GM08714 (cell line): ENCODE measurements around the gene FKBP4.
A peak's percentile ranks its signal among the peaks of the same experiment; 100 is the strongest.

Source experiments
- H3K4me3 ChIP-seq: fragments of 200-500 bp; sonication (Bioruptor generic); 2 replicates; pipeline ENCODE4 v1.5.1; 2014; ENCODE audit warnings: mild to moderate bottlenecking, low read length, inconsistent platforms
- ZNF274 ChIP-seq: IDR thresholded peaks from 2 replicates; pipeline ENCODE4 v1.6.1; 2012; ENCODE audit warnings: mild to moderate bottlenecking, low read depth, low read length

Gene FKBP4

DNA sequence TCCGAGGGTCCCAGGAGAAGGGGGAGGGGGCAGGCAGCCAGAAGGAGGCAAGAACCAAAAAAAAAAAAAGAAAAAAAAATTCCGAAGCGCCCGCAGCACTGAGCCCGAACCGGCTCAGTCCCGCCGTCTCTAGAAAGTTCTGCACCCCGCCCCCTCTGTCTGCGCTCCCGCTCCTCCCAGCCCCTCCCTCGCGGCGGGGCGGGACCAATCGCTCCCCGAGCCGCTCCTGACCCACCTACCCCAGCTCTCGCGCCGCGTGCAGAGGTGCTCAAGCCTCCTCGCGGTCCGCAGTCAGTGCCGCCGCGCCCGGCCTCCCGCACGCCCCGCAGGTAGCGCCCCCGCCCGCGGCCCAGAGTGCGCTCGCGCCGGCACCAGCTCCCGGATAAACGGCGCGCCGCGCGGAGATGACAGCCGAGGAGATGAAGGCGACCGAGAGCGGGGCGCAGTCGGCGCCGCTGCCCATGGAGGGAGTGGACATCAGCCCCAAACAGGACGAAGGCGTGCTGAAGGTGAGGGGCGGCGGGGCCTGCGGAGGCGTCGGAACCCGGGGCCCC, at the start of gene FKBP4:
Gene FKBP4 (plus strand): TSS at position 235 of the 554 bp plus-strand sequence. CDS start 170 bp downstream, at position 405.
- peak within 1 kb of the TSS; percentile 75 for H3K4me3 ChIP-seq
- TF ChIP-seq ZNF274: no peak

GRCh38 chr12:2745655-2746054, 49.1 kb upstream of the FKBP4 start:
- H3K4me3 ChIP-seq: no peak overlapping the region
- no peak for TF ChIP-seq ZNF274

DNA sequence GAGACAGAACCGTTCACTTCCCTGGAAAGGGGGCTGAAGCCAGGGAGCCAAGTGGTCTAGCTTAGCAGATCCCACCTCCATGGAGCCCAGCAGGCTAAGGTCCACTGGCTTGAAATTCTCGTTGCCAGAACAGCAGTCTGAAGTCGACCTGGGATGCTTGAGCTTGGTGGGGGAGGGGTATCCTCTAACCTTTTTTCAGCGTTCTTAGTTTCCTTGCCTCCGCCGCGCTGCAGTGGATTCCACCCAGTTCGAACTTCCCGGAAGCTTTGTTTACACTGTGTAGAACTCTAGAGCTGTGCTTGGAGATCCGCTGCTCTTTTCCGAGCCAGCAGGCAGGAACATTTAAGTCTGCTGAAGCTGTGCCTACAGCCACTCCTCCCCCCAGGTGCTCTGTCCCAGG, 45.2 kb upstream of the FKBP4 start:
- no peak for TF ChIP-seq ZNF274

DNA sequence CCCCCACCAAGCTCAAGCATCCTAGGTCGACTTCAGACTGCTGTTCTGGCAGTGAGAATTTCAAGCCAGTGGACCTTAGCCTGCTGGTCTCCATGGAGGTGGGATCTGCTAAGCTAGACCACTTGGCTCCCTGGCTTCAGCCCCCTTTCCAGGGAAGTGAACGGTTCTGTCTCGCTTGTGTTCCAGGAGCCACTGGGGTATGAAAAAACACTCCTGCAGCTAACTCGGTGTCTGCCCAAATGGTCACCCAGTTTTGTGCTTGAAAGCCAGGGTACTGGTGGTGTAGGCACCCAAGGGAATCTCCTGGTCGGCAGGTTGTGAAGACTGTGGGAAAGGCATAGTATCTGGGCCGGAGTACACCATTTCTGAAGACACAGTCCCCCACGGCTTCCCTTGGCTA, 44.6 kb upstream of the FKBP4 start:
- no peak for TF ChIP-seq ZNF274
- H3K4me3 ChIP-seq: no peak overlapping the region

More for the DNA sequence above, 45.2 kb upstream of the FKBP4 start:
- no peak overlapping the region for H3K4me3 ChIP-seq

GRCh38 chr12:2751230-2751629, 43.5 kb upstream of the FKBP4 start:
- H3K4me3 ChIP-seq: no peak overlapping the region
- TF ChIP-seq ZNF274: no peak

DNA sequence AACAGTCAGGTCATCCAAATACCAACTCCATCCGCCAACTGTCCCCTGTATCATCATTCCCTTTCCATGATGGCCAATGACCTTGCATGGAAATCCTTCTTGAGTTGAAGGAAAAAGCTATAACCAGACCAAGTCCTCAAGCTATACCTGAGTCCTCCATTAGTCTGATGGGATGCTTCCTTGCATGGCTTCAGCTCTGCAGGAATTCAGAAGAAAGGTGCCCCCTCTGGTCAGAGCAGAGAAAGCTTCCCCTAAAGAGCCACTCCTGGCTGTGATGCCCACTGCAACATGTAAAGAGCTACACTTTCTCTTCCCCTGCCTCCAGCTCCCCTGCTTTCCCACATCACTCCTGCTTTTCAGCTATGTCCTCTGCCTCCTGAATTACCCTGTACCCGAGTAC, 43.1 kb upstream of the FKBP4 start:
- TF ChIP-seq ZNF274: no peak
- no peak overlapping the region for H3K4me3 ChIP-seq

DNA sequence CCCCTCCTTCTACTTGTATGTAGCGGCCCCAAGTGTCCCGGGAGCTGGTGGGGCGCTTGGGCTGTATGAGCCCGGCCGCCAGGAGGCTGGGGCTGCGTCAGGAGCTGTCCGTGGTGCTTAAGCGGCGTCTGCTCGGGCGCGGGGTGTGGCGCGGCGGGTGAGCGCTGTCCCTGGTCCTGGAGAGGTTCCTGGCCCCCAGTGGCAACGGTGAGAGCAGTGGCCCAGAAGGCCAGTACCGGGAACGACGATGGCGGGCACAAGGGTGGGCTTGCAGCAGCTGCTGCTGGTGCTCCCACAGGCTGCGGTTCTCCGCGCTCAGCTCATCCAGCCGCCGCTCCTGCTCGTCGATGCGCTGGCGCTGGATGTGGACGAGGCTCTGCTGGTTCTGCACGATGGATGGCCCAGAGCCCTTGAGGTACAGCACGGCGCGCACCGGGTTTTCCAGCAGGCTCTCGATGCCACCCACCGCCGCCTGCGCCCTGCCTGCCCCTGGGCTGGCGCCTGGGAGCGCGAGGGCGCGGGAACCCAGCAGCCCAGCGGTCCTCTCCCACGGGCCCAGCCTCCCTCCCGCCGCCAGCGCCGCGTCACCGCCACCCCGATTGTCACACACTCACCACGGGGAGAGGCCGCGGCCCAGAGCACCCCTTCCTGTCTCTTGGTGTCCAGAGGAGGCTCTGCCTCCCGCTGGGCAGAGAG, 41.9 kb upstream of the FKBP4 start:
- no peak for TF ChIP-seq ZNF274
- no peak overlapping the region for H3K4me3 ChIP-seq

GRCh38 chr12:2753536-2753935, 41.2 kb upstream of the FKBP4 start:
- no peak for TF ChIP-seq ZNF274
- H3K4me3 ChIP-seq: no peak overlapping the region

- TF ChIP-seq ZNF274: no peak
- no peak overlapping the region for H3K4me3 ChIP-seq
Observed at GRCh38 chr12:2754208-2754607, 40.6 kb upstream of the FKBP4 start.

DNA sequence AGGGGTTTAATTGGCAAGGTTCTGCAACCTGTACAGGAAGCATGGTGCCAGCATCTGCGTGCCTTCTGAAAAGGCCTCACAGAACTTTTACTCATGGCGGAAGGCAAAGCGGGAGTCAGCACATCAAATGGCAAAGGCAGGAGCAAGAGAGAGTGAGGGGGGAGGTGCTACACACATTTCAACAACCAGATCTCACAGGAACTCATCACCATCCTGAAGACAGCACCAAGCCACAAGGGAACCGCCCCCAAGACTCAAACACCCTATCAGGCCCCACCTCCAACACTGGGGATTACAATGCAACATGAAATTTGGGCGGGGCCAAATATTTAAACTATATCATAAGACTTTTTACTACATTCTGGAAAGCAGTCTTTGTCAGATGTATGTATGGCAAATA, 38.0 kb upstream of the FKBP4 start:
- TF ChIP-seq ZNF274: no peak
- no peak overlapping the region for H3K4me3 ChIP-seq

DNA sequence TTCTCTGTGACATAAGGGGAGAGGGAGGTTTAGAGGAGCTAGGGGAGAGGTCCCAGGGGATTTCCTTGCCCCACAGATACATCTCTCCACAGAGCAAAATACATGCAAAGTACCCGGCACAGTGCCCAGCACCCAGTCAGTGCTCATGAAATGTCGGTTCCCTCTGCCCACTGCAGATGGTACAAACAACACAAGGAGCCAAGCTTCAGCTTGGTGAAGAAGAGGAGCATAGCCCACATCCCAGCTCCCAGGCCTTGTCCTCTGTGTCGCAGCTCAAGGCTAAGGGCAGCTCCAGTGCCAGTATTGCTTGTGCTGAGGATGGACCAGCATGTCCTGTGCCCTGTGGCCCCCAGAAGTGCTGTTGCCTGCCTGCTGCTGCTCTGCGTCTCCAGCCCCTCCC, 35.0 kb upstream of the FKBP4 start:
- H3K4me3 ChIP-seq: no peak overlapping the region
- TF ChIP-seq ZNF274: no peak

DNA sequence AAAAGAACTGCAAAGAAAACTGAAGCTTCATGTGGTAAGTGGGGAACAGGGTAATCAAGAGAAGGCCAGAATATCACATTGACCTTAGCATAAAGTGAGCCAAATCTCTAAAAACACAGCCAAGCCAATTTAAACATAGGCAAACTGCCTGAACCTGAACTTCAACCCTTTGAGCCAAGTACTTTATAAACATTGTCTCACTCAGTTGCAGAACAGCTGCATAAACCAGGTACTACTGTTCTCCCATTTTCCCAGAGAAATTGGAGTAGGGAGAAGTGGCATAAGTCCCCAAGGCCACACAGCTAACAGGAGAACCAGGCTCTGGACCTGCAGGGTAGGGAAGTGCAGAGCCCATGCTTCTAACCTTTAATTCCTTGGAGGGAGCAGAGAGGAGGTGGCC, 30.4 kb upstream of the FKBP4 start:
- TF ChIP-seq ZNF274: no peak
- no peak overlapping the region for H3K4me3 ChIP-seq

DNA sequence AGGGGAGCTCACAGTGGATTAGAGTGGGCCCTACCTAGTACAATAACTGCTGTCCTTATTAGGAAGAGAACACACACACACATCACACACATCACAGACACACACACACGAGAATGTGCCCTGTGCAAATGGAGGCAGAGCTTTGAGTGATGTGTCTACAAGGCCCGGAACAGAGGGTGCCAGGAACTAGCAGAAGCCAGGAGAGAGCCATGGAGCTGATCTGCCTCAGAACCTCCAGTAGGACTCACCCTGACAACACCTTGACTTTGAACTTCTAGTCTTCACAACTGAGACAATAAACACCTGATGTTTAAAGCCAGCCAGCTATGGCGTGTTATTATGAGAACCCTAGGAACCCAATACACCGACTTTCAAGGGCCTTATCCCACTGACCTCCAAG, 29.7 kb upstream of the FKBP4 start:
- H3K4me3 ChIP-seq: no peak overlapping the region
- TF ChIP-seq ZNF274: no peak

DNA sequence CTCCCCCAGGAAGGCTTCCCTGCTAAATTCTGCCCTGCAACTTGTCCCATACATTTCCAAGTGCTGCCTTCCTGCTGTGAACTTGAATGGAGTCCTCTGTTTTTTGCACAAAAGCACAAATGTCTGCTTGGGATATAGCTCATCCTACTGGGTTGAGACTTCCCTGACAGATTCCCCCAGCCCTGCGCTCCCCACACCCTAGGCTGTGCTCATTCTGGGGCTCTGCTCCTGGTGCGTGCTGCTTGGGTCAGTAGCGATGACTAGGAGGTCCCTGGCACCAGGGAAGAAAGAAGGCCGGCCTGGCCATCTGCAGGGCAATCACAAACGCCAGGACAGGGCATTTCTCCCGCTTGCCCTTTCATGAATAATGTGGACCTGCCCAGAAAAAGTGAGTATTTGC, 29.2 kb upstream of the FKBP4 start:
- H3K4me3 ChIP-seq: no peak overlapping the region
- no peak for TF ChIP-seq ZNF274

- no peak for TF ChIP-seq ZNF274
Observed at GRCh38 chr12:2768224-2768961, 26.4 kb upstream of the FKBP4 start.

More at GRCh38 chr12:2768224-2768961, 26.4 kb upstream of the FKBP4 start:
- H3K4me3 ChIP-seq: no peak overlapping the region
